ENCODE measurements around the gene PRKCE. TPM values are rescaled to one million over a fixed set of nuclear protein-coding genes. Genes with fewer than 3 reads are reported as not detected.

PRKCE gene
- total RNA-seq, 1 experiment from 2014 or later, result 4.4 TPM

DNA sequence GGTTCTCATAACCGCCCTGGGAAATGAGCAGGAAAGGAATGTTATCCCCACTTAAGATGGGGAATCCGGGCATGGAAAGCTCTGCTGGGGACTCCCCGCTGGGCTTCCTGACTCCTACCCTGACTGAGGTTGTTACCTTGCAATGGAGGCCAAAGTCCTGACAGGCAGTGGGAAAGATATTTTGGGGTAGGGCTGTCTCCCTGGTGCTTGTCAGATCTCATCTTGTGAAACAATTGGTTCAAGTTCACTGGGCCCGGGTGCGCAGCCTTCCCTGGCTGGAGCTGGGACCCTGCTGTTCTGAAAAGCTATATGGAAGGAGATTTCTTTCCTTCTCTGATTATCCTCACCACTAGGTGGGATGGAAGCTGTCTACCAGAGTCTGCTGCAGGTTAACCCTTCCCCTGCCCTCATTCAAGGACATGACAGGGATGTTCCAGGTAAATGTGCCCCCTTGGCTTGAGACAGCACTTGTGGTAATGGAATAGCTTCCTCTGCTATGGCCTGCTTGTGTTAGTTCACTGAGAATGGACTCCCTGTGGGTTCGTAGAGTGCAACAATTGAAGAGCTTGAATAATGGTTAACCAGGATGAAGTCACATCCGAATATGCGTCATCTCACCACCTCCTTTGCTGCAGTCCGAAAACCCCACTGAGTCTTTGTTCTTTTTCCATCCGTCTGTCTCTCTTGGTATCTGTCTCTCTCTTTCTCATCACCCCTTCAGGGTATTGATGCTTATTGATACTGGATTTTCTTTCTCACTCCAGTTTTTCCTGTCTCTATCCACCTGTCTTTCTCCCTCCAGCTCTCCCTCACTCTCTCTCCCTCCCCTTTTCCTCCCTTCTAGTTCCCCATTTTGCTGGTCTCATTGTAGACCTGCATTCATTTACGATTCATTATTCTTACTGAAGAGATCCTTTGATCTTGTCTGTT lies 577.9 kb downstream of the PRKCE start:
- Mint-ChIP-seq H3K27me3 (ENCODE audit: insufficient read depth, unreplicated experiment) (peaks cover 3% of the 10 kb centered on the region), H3K36me3 (ENCODE audit: insufficient read depth, unreplicated experiment) (no peaks in the 10 kb centered on the region), H3K9me3 (ENCODE audit: unreplicated experiment) (no peaks in the 10 kb centered on the region), H3K4me1 (ENCODE audit: low read depth, unreplicated experiment) (peaks cover 21% of the 10 kb centered on the region), H3K27ac (ENCODE audit: unreplicated experiment) (peak overlapping the region; percentile 32), H3K4me3 (ENCODE audit: unreplicated experiment) (no peak overlapping the region)
- Histone ChIP-seq H3K36me3 (ENCODE audit: control insufficient read depth, insufficient read depth, low read length) (no peaks in the 10 kb centered on the region), H3K4me1 (peaks cover 9% of the 10 kb centered on the region), H3K9me3 (no peaks in the 10 kb centered on the region), H3K4me3 (ENCODE audit: low read depth, low read length) (no peak overlapping the region), H3K27me3 (replicated peaks; ENCODE audit: control insufficient read depth, insufficient read depth, low read length) (no peaks in the 10 kb centered on the region)
- BruUV-seq (replicated peaks), result no TSS peak
- peak in 1 of 2 experiments; percentile 18 for DNase-seq
- ChIA-PET CTCF (interaction anchor here (0.6 to 2.5 kb wide), 7 partner anchors 17 to 737 kb away, joined by 3 to 12 read pairs (median 6); partner anchors contain the start of gene EPAS1), POLR2A (no interaction called here)
- TF ChIP-seq, protein P1, sequence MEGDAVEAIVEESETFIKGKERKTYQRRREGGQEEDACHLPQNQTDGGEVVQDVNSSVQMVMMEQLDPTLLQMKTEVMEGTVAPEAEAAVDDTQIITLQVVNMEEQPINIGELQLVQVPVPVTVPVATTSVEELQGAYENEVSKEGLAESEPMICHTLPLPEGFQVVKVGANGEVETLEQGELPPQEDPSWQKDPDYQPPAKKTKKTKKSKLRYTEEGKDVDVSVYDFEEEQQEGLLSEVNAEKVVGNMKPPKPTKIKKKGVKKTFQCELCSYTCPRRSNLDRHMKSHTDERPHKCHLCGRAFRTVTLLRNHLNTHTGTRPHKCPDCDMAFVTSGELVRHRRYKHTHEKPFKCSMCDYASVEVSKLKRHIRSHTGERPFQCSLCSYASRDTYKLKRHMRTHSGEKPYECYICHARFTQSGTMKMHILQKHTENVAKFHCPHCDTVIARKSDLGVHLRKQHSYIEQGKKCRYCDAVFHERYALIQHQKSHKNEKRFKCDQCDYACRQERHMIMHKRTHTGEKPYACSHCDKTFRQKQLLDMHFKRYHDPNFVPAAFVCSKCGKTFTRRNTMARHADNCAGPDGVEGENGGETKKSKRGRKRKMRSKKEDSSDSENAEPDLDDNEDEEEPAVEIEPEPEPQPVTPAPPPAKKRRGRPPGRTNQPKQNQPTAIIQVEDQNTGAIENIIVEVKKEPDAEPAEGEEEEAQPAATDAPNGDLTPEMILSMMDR (IDR thresholded peaks at IDR 0.05; ENCODE audit: insufficient read depth in 1 of 2, low read depth in 1 of 2, low read length in 1 of 2, severe bottlenecking in 1 of 2, unreplicated experiment in 1 of 2), result peak; percentile 29 to 40
- intact Hi-C loops (cut with micrococcal nuclease; ENCODE audit: unreplicated experiment), result loop anchor here (5.0 to 10.0 kb wide), 3 partner anchors 68 to 167 kb away; partner anchors contain the start of gene EPAS1

DNA sequence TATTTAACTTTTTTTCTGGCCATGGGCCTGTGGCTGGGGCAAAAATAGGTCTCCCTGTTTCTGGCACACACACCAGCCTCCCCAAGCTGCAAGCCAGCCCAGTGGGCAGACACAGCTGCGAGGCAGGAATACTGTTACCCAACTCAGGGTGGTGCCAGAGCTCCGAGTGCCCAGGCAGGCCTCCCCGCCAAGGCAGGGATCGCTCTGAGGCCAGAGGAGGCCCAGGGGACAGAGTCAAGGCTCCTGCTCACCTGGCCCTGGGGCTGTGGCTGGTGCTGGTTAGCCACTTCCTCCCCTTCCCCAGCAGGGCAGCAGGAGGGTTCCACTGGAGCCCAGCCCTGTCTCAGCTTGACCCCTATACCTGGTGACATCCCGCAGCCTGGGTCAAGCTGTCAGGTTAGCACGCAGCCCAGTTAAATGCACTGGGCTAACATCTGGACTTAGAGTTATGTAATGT lies 578.7 kb downstream of the PRKCE start:
- ChIA-PET POLR2A (no interaction called here), CTCF (interaction anchor here (1.2 to 2.5 kb wide), 4 partner anchors 47 to 167 kb away, joined by 3 to 12 read pairs (median 6); partner anchors contain the start of gene EPAS1)
- TF ChIP-seq, protein P1 (IDR thresholded peaks at IDR 0.05; ENCODE audit: insufficient read depth in 1 of 2, low read depth in 1 of 2, low read length in 1 of 2, severe bottlenecking in 1 of 2, unreplicated experiment in 1 of 2), result no peak
- Mint-ChIP-seq H3K9me3 (ENCODE audit: unreplicated experiment) (no peaks in the 10 kb centered on the region), H3K36me3 (ENCODE audit: insufficient read depth, unreplicated experiment) (no peaks in the 10 kb centered on the region), H3K27me3 (ENCODE audit: insufficient read depth, unreplicated experiment) (peaks cover 3% of the 10 kb centered on the region), H3K4me1 (ENCODE audit: low read depth, unreplicated experiment) (peaks cover 16% of the 10 kb centered on the region), H3K4me3 (ENCODE audit: unreplicated experiment) (no peak overlapping the region), H3K27ac (ENCODE audit: unreplicated experiment) (peak overlapping the region; percentile 32)
- no TSS peak for BruUV-seq (replicated peaks)
- Histone ChIP-seq H3K27me3 (replicated peaks; ENCODE audit: control insufficient read depth, insufficient read depth, low read length) (no peaks in the 10 kb centered on the region), H3K4me3 (ENCODE audit: low read depth, low read length) (no peak overlapping the region), H3K9me3 (no peaks in the 10 kb centered on the region), H3K36me3 (ENCODE audit: control insufficient read depth, insufficient read depth, low read length) (no peaks in the 10 kb centered on the region), H3K4me1 (peaks cover 3% of the 10 kb centered on the region)
- intact Hi-C loops (cut with micrococcal nuclease; ENCODE audit: unreplicated experiment), result loop anchor here (5.0 kb wide), 1 partner anchor 67 kb away; the partner anchor contains the start of gene EPAS1
- DNase-seq, result no peak

DNA sequence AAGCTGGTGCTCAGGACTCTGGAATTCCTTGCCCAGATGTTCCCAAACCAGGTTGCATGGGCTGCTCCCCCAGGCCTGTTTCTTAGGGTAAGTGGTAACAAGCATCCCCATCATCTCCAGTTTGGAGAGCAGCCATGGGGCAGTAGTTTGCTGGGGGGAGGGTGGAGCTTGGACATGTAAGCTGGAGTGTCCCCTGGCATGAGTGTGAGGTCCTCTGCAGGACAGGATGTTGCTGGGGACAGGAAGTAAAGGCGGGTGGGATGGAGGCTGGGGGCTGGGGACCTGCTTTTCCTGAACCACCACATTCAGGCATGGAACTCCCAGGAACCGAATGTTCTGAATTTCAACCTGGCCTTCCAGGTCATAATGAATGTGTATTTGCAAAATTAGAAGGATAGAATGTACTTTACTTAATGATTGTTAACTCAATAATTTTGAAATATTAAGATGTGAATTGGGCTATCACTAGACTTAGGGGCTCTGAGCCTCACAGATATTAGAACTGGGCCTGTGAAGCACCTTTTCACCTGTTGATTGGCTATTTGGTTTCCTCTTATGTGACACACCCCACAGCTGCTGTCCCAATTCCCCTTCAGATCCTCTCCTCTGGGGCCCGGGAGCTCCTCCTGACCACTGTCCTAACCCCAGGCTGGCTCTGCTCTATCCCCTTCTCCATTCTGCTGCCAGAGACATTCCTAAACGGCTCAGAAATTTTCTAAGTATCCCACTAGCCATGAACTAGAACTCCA lies 579.4 kb downstream of the PRKCE start:
- CTCF ChIA-PET, result interaction anchor here (2.5 kb wide), 1 partner anchor 63 kb away, joined by 12 read pairs; no protein-coding TSS in a partner anchor
- Histone ChIP-seq H3K4me1 (no peaks in the 10 kb centered on the region), H3K4me3 (ENCODE audit: low read depth, low read length) (no peak overlapping the region), H3K27me3 (replicated peaks; ENCODE audit: control insufficient read depth, insufficient read depth, low read length) (no peaks in the 10 kb centered on the region), H3K36me3 (ENCODE audit: control insufficient read depth, insufficient read depth, low read length) (no peaks in the 10 kb centered on the region), H3K9me3 (no peaks in the 10 kb centered on the region)
- no peaks in the 10 kb centered on the region for H3K36me3 Mint-ChIP-seq (ENCODE audit: insufficient read depth, unreplicated experiment)
- H3K27me3 Mint-ChIP-seq (ENCODE audit: insufficient read depth, unreplicated experiment), result peaks cover under 1% of the 10 kb centered on the region
- no peak overlapping the region for H3K4me3 Mint-ChIP-seq (ENCODE audit: unreplicated experiment)
- peaks cover 10% of the 10 kb centered on the region for H3K4me1 Mint-ChIP-seq (ENCODE audit: low read depth, unreplicated experiment)
- no peak overlapping the region for H3K27ac Mint-ChIP-seq (ENCODE audit: unreplicated experiment)
- intact Hi-C loops (cut with micrococcal nuclease; ENCODE audit: unreplicated experiment), result loop anchor here (5.0 kb wide), 1 partner anchor 66 kb away; the partner anchor contains the start of gene EPAS1
- DNase-seq, result no peak
- POLR2A ChIA-PET, result interaction anchor here (0.9 kb wide), 1 partner anchor 58 kb away, joined by 4 read pairs; no protein-coding TSS in a partner anchor
- TF ChIP-seq, protein P1 (IDR thresholded peaks at IDR 0.05; ENCODE audit: insufficient read depth in 1 of 2, low read depth in 1 of 2, low read length in 1 of 2, severe bottlenecking in 1 of 2, unreplicated experiment in 1 of 2), result no peak
- BruUV-seq (replicated peaks), result no TSS peak
- H3K9me3 Mint-ChIP-seq (ENCODE audit: unreplicated experiment), result no peaks in the 10 kb centered on the region

All from Caco-2 (cell line).